ENCODE results near the gene DNAH17.

DNA sequence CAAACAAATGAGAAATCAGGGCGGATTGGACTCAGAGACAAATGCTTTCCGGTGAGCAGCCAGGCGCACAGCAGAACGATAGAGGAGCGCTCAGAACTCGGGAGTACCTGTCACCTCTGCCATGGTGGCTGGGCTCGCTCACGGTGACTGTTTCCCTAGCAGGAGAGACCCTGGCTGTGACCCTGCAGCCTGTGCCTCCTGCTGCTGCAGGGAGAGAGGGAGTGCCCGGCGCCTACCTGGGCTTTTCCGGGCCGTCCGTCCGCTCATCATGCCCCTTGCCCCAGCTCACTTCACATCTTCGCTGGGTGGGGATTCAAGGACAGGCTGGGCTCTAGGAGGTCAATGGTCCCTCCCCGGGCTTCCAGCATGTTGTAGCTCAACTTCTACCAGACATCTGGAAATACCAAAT is 14.1 kb upstream of the DNAH17 start:
- TF ChIP-seq EZH2 (IDR thresholded peaks at IDR 0.05; ENCODE audit: insufficient read depth, poor library complexity, severe bottlenecking) (no peak), EZH2phosphoT487 (IDR thresholded peaks at IDR 0.05; ENCODE audit: insufficient read depth, low read depth) (no peak)
